K562 (cell line): ENCODE measurements around the gene SLC46A3.

Source experiments
- CBX5 ChIP-seq: IDR thresholded peaks from 2 replicates; pipeline ENCODE4 v1.6.1; 2014; ENCODE audit warnings: low read depth, borderline replicate concordance
- ESRRA ChIP-seq: fragments of 450-650 bp; IDR thresholded peaks from 2 replicates; pipeline ENCODE4 v1.6.1; 2014; ENCODE audit warnings: low read depth, mild to moderate bottlenecking, moderate library complexity, borderline replicate concordance
- EWSR1 ChIP-seq: fragments of 450-650 bp; IDR thresholded peaks from 2 replicates; pipeline ENCODE4 v1.6.1; 2018; ENCODE audit warnings: borderline replicate concordance, mild to moderate bottlenecking, low read depth, moderate library complexity; ENCODE audit not compliant: partially characterized antibody
- JUNB ChIP-seq: fragments of 450-650 bp; formaldehyde crosslinking; conservative IDR thresholded peaks from 2 replicates; pipeline ENCODE4 v1.4.0; 2020; ENCODE audit warnings: mild to moderate bottlenecking
- LARP7 ChIP-seq: fragments of 450-650 bp; IDR thresholded peaks from 2 replicates; pipeline ENCODE4 v1.6.1; 2016
- NFE2 ChIP-seq: IDR thresholded peaks from 2 replicates; pipeline ENCODE4 v1.6.1; 2014; ENCODE audit warnings: antibody characterized with exemption, low read depth
- NRF1 ChIP-seq, 2 experiments: fragments of 450-650 bp; IDR thresholded peaks in 1 of 2; conservative IDR thresholded peaks in 1 of 2; 2 replicates each; pipeline ENCODE4 v1.6.1; 2014; ENCODE audit warnings: mild to moderate bottlenecking in 2 of 2
- RAD21 ChIP-seq, 2 experiments: fragments of 250-450 bp in 1 of 2; fragments of 450-650 bp in 1 of 2; sonication (Bioruptor Pico) in 1 of 2; formaldehyde crosslinking in 1 of 2; IDR thresholded peaks in 1 of 2; conservative IDR thresholded peaks in 1 of 2; 2 replicates each; pipeline versions ENCODE4 v1.4.0 to v1.8.0; 2020 to 2022; ENCODE audit warnings: mild to moderate bottlenecking in 2 of 2, moderate library complexity in 1 of 2
- ZEB2 ChIP-seq: fragments of 450-650 bp; IDR thresholded peaks from 2 replicates; pipeline ENCODE4 v1.6.1; 2016
- TF ChIP-seq, protein P1 (sequence below), 3 experiments: IDR thresholded peaks in 2 of 3; conservative IDR thresholded peaks in 1 of 3; 2 replicates each; pipeline ENCODE4 v1.5.1; 2011 to 2012; ENCODE audit warnings: low read length in 3 of 3, mild to moderate bottlenecking in 3 of 3, control low read depth in 2 of 3, improper control_type of control experiment in 1 of 3, inconsistent platforms in 1 of 3, low read depth in 1 of 3, mixed read lengths in 1 of 3, moderate library complexity in 1 of 3; ENCODE audit not compliant: insufficient read depth in 2 of 3
- TF ChIP-seq, protein P2 (sequence below): sonication (generic); formaldehyde crosslinking; IDR thresholded peaks from 2 replicates; pipeline ENCODE4 v1.8.1; 2023; ENCODE audit warnings: mild to moderate bottlenecking, missing genetic modification reagents
- TF ChIP-seq, protein P3 (sequence below): fragments of 250-450 bp; sonication (Bioruptor Pico); IDR thresholded peaks from 2 replicates; pipeline ENCODE4 v1.9.0; 2021; ENCODE audit warnings: mild to moderate bottlenecking
- TF ChIP-seq, protein P4 (sequence below): fragments of 450-650 bp; conservative IDR thresholded peaks from 2 replicates; pipeline ENCODE4 v1.6.1; 2016; ENCODE audit warnings: missing genetic modification characterization, low read depth, mild to moderate bottlenecking, missing compliant biosample characterization, moderate library complexity

DNA sequence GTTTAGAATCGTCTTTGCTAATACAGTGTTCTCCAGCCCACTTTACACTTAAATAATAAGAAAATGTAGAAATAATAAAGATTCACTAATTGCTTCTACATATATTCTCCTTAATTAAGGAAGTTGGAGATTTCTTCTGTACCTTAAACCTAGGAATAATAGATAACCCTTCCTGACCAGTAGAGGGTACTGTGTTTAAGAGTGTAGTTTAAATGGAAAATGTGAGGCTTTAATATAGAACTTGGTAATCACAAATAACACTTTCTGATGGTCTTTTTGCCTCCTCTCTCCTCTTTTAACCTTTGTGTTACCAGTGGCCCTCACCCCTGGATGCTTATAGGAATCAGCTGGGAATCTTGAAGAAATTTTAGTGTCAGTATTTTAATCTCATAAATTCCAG is 39.1 kb downstream of the SLC46A3 start:
- TF ChIP-seq, protein P1, sequence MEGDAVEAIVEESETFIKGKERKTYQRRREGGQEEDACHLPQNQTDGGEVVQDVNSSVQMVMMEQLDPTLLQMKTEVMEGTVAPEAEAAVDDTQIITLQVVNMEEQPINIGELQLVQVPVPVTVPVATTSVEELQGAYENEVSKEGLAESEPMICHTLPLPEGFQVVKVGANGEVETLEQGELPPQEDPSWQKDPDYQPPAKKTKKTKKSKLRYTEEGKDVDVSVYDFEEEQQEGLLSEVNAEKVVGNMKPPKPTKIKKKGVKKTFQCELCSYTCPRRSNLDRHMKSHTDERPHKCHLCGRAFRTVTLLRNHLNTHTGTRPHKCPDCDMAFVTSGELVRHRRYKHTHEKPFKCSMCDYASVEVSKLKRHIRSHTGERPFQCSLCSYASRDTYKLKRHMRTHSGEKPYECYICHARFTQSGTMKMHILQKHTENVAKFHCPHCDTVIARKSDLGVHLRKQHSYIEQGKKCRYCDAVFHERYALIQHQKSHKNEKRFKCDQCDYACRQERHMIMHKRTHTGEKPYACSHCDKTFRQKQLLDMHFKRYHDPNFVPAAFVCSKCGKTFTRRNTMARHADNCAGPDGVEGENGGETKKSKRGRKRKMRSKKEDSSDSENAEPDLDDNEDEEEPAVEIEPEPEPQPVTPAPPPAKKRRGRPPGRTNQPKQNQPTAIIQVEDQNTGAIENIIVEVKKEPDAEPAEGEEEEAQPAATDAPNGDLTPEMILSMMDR (IDR thresholded peaks at IDR 0.05 in 2 of 3, conservative IDR thresholded peaks at IDR 0.05 in 1 of 3; ENCODE audit: insufficient read depth in 2 of 3, low read depth in 1 of 3, low read length in 3 of 3), result peak; percentile 10 to 42 (median 16); a peak in 3 of 6 replicates
- TF ChIP-seq NRF1 (conservative IDR thresholded peaks at IDR 0.05 in 1 of 2, IDR thresholded peaks at IDR 0.05 in 1 of 2) (no peak), NFE2 (no peak), EWSR1 (no peak), RAD21 (CRISPR knock-in tag; conservative IDR thresholded peaks at IDR 0.05 in 1 of 2, IDR thresholded peaks at IDR 0.05 in 1 of 2) (peak in 1 of 2 experiments; percentile 49; a peak in 2 of 4 replicates), ZEB2 (no peak), LARP7 (no peak), CBX5 (no peak), JUNB (CRISPR knock-in tag) (no peak), ESRRA (no peak)
- TF ChIP-seq, protein P2, sequence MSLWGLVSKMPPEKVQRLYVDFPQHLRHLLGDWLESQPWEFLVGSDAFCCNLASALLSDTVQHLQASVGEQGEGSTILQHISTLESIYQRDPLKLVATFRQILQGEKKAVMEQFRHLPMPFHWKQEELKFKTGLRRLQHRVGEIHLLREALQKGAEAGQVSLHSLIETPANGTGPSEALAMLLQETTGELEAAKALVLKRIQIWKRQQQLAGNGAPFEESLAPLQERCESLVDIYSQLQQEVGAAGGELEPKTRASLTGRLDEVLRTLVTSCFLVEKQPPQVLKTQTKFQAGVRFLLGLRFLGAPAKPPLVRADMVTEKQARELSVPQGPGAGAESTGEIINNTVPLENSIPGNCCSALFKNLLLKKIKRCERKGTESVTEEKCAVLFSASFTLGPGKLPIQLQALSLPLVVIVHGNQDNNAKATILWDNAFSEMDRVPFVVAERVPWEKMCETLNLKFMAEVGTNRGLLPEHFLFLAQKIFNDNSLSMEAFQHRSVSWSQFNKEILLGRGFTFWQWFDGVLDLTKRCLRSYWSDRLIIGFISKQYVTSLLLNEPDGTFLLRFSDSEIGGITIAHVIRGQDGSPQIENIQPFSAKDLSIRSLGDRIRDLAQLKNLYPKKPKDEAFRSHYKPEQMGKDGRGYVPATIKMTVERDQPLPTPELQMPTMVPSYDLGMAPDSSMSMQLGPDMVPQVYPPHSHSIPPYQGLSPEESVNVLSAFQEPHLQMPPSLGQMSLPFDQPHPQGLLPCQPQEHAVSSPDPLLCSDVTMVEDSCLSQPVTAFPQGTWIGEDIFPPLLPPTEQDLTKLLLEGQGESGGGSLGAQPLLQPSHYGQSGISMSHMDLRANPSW (CRISPR knock-in tag), result no peak
- TF ChIP-seq, protein P3, sequence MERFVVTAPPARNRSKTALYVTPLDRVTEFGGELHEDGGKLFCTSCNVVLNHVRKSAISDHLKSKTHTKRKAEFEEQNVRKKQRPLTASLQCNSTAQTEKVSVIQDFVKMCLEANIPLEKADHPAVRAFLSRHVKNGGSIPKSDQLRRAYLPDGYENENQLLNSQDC, result no peak
- TF ChIP-seq, protein P4, sequence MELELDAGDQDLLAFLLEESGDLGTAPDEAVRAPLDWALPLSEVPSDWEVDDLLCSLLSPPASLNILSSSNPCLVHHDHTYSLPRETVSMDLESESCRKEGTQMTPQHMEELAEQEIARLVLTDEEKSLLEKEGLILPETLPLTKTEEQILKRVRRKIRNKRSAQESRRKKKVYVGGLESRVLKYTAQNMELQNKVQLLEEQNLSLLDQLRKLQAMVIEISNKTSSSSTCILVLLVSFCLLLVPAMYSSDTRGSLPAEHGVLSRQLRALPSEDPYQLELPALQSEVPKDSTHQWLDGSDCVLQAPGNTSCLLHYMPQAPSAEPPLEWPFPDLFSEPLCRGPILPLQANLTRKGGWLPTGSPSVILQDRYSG, result no peak
